ENCODE results near the gene ELN.

DNA sequence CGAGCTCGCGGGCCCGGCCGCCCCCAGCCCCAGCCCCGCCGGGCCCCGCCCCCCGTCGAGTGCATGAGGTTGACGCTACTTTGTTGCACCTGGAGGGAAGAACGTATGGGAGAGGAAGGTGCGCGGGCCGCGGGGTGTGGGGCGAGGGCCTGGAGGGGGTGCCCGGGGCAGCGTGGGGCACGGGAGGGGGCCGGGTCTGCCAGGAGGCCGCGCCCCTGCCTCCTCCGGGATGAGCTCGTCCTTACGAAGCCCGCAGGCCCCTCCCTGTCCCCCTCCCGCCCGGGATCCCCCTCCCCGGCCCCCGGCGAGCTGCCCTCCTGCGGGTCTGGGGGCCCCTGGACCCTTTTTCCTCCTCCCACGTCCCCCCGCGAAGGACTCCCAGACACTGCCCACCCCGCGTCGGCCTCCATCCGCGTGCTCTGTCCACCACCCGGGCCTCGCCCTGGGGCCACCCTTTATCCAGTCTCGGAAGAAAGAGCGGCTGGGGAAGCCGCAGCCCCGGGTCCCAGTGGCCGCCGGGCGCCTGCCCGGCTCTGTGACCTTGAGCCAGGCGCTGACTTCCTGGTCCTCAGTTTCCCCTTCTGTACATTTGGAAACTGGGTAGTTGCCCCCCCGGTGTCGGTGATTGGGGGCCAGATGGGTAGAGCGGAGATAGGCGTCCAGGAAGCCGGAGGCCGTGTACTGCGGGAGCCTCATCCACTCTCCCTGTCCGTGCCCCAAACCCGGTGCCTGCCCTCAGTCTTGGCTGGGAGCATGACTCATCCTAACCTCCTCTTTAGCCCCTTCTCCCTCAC lies 56.2 kb downstream of the ELN start:
- TF ChIP-seq, protein P1, sequence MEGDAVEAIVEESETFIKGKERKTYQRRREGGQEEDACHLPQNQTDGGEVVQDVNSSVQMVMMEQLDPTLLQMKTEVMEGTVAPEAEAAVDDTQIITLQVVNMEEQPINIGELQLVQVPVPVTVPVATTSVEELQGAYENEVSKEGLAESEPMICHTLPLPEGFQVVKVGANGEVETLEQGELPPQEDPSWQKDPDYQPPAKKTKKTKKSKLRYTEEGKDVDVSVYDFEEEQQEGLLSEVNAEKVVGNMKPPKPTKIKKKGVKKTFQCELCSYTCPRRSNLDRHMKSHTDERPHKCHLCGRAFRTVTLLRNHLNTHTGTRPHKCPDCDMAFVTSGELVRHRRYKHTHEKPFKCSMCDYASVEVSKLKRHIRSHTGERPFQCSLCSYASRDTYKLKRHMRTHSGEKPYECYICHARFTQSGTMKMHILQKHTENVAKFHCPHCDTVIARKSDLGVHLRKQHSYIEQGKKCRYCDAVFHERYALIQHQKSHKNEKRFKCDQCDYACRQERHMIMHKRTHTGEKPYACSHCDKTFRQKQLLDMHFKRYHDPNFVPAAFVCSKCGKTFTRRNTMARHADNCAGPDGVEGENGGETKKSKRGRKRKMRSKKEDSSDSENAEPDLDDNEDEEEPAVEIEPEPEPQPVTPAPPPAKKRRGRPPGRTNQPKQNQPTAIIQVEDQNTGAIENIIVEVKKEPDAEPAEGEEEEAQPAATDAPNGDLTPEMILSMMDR (IDR thresholded peaks at IDR 0.05; ENCODE audit: control extremely low read depth in 1 of 3, insufficient read depth in 1 of 3, low read depth in 1 of 3, low read length in 3 of 3): no peak
- TF ChIP-seq POLR2A (IDR thresholded peaks at IDR 0.05; ENCODE audit: control extremely low read depth in 1 of 2, low read depth in 2 of 2, low read length in 2 of 2) (peak in 1 of 2 experiments; percentile 20; a peak in 1 of 3 replicates), FOSL1 (IDR thresholded peaks at IDR 0.05; ENCODE audit: insufficient read depth, low read depth, low read length) (no peak), ZNF274 (IDR thresholded peaks at IDR 0.05; ENCODE audit: borderline replicate concordance, extremely low read depth, low read length) (no peak), TEAD4 (IDR thresholded peaks at IDR 0.05; ENCODE audit: low read depth, low read length) (no peak)
